Fibroblast of lung (primary cell): Measurements from ENCODE around the gene SPRED2.

ENCODE experiments used
- CTCF ChIP-seq, 2 donors: IDR thresholded peaks in 1 of 2; conservative IDR thresholded peaks in 1 of 2; 1 replicate in 1 of 2; 2 replicates in 1 of 2; pipeline ENCODE4 v1.5.1; 2011 to 2012; ENCODE audit warnings: low read length in 2 of 2, control low read depth in 1 of 2, inconsistent platforms in 1 of 2, low read depth in 1 of 2, mild to moderate bottlenecking in 1 of 2
- EZH2 ChIP-seq: IDR thresholded peaks from 2 replicates; pipeline ENCODE4 v1.5.1; 2012; ENCODE audit warnings: low read length, control low read depth, mild to moderate bottlenecking; ENCODE audit errors: missing control alignments

GRCh38 chr2:65358678-65359400, 73.6 kb downstream of the SPRED2 start:
- no peak for TF ChIP-seq CTCF (conservative IDR thresholded peaks at IDR 0.05 in 1 of 2, IDR thresholded peaks at IDR 0.05 in 1 of 2; ENCODE audit: low read depth in 1 of 2, low read length in 2 of 2)
- no peak for TF ChIP-seq EZH2
